HEK293 (cell line): ENCODE measurements around the gene INPP1.

ENCODE experiments used
- CTCF ChIP-seq: fragments of 450-650 bp; formaldehyde crosslinking; IDR thresholded peaks from 2 replicates; pipeline ENCODE4 v1.5.1; 2016; ENCODE audit warnings: missing biosample characterization, missing genetic modification characterization
- PATZ1 ChIP-seq: fragments of 450-650 bp; formaldehyde crosslinking; IDR thresholded peaks from 2 replicates; pipeline ENCODE4 v1.5.1; 2016; ENCODE audit warnings: missing biosample characterization, missing genetic modification characterization
- REST ChIP-seq: fragments of 450-650 bp; formaldehyde crosslinking; IDR thresholded peaks from 2 replicates; pipeline ENCODE4 v1.5.1; 2016; ENCODE audit warnings: missing biosample characterization, missing genetic modification characterization
- YY1 ChIP-seq: fragments of 450-650 bp; formaldehyde crosslinking; IDR thresholded peaks from 2 replicates; pipeline ENCODE4 v1.5.1; 2018; ENCODE audit warnings: missing biosample characterization, missing genetic modification characterization
- ZEB2 ChIP-seq: fragments of 450-650 bp; formaldehyde crosslinking; IDR thresholded peaks from 2 replicates; pipeline ENCODE4 v1.5.1; 2016; ENCODE audit warnings: missing biosample characterization, missing genetic modification characterization
- ZNF18 ChIP-seq: fragments of 450-650 bp; formaldehyde crosslinking; IDR thresholded peaks from 2 replicates; pipeline ENCODE4 v1.5.1; 2016; ENCODE audit warnings: missing biosample characterization, missing genetic modification characterization
- ZNF248 ChIP-seq: fragments of 450-650 bp; formaldehyde crosslinking; IDR thresholded peaks from 2 replicates; pipeline ENCODE4 v1.5.1; 2017; ENCODE audit warnings: missing biosample characterization, missing genetic modification characterization
- ZNF785 ChIP-seq: fragments of 450-650 bp; formaldehyde crosslinking; IDR thresholded peaks from 2 replicates; pipeline ENCODE4 v1.5.1; 2016; ENCODE audit warnings: missing biosample characterization, missing genetic modification characterization

- no peak for TF ChIP-seq CTCF (tag by site-specific recombination)
- no peak for TF ChIP-seq ZNF248 (tag by site-specific recombination)
- TF ChIP-seq PATZ1 (tag by site-specific recombination): no peak
- TF ChIP-seq REST (tag by site-specific recombination): no peak
- no peak for TF ChIP-seq YY1
- no peak for TF ChIP-seq ZNF785 (tag by site-specific recombination)
- TF ChIP-seq ZNF18 (tag by site-specific recombination): no peak
- TF ChIP-seq ZEB2: no peak
These were observed 32.7 kb downstream of the INPP1 start for GRCh38 chr2:190376083-190376482.
